Germinal center (tissue), 1 donor: ENCODE measurements around the gene EZH1.

Source experiments
- DNase-seq: peaks from one replicate; pipeline ENCODE4 v3.0.0; 2012; ENCODE audit warnings: mixed read lengths, low spot score

Gene EZH1

DNA sequence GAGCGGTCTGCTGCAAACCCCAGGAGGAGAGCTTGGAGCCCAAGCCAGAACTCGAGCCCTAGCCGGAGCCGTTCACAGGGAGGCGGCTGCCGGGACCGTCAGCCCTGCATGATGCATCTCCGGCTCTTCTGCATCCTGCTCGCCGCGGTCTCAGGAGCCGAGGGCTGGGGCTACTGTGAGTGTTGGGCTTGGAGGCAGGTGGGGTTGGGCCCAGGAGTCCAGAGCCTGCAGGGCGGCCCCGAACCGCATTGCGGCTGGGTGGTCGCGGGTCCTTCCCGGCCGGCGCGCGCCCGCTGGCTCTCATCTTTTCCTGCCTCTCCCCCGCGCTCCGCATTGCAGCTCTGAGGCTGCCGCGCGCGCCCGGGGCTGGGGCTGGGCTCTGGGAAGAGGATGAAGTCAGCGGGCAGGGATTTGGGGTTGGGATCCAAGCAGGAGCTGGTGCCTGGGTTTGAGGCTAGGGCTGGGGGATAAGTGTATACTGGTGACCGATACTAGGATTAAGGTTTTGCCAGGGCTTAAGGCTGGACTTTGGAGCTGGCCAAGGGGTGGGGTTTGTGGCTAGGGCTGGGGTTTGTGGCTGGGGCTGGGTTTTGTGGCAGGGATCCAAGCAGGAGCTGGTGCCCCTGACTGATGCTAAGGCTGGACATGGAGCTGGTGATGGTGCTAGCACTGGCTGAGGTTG, 62.0 kb downstream of the EZH1 start:
- no peak for DNase-seq

- no peak for DNase-seq
Measured at GRCh38 chr17:42681976-42682721, 62.7 kb downstream of the EZH1 start, which contains the start of gene CNTNAP1. TSS of gene CNTNAP1 (plus strand) at chr17:42682531. CDS start at chr17:42682830, 299 bp downstream.

GRCh38 chr17:42680331-42680808, 64.5 kb downstream of the EZH1 start:
- DNase-seq = no peak

DNA sequence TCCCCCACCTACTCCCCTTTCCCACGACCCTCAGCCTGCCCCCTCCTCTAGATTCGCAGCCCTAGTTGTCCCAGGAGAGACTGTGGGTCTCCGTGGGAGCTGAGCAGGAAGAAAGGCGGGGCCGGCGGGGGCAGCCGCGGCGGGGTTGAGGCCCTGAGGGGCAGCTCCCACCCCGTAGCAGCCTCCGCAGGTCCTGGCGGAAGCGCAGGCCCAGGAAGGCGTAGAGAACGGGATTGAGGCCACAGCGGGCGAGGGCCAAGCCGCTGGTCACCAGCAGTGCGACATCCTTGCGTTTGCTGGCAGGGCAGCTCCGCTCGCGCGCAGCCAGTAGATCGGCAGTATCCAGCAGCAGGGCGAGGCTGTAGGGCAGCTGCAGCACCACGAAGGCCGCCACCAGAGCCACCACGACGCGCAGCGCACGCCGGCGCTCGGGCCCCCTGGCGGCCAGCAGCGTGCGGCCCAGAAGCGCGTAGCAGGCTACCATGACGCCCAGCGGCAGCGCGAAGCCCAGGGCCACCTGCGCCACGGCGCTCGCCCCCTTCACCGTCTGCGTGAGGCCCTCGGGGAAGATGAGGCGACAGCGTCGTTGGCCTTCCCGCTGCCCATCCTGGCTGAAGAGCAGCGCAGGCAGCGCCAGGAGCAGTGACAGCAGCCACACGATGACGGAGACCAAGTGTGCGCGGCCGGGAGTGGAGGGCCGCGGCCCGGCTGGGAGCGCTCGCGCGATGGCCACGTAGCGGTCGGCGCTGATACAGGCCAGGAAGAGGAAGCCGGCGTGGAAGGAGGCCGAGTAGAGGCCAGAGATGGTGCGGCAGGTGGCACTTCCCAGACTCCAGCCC, 65.1 kb downstream of the EZH1 start:
- peak; percentile 84 for DNase-seq

DNA sequence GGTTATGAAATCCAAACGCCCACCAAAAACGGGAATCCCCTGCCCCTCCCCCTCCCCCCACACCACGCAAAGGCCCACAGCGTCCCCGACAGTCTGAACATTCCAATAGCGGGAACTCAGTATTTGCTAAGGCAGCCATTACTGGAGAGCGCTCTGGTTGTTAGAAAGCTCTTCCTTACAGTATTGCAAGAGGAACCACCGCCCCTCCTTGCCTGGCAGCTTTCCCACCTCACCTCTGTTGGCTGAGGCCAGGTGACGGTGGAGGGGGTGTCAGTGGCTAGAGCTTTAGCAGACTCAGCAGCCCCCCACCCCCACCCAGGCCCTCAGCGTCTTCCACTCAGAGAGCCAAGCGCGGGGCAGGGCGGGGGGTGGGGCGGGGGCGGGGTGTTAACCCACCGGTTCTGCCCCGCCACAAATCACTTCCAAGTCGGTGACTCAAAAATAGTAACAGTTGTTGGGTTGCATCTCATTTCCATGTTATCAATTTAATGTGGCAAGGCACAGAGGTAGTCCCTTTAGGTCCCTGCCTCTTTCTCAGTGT, 65.8 kb downstream of the EZH1 start:
- DNase-seq = no peak

GRCh38 chr17:42677921-42678781, 66.7 kb downstream of the EZH1 start:
- DNase-seq = peak; percentile 86

- peak; percentile 99 for DNase-seq
Measured at GRCh38 chr17:42677012-42677857, 67.6 kb downstream of the EZH1 start.

DNA sequence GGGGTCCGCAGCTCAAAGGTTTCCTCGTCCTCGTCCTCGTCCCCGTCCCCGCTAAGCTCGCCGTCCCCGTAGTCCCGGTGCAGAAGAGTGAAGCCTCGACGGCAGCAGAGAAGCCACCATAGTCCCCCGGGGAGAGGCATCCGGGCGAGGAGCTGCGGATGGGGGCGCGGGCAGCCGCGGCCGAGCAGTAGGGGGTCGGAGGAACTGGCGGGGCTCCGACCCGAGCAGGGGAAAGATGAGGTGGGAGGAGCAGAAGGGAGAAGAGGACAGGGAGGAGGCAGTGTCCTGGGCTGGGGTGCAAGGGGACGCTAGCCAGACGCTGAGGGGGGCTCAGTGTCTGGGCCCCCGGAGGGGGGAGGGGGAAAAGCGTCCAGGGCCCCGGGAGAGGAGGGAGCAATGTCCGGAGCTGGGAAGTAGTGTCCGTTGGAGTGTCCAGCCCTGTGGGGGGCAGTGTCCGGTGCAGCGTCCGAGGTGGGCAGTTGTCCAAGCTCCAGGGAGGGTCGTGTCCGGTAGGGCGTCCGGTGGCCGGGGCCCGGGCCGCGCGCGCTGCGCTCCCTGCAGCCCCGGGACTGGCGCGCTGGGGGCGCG, 68.3 kb downstream of the EZH1 start, which contains the start of gene PLEKHH3:
TSS of gene PLEKHH3 (minus strand) at position 571 of the 588 bp plus-strand sequence. CDS start at position 140, 431 bp downstream.
- DNase-seq = no peak

DNA sequence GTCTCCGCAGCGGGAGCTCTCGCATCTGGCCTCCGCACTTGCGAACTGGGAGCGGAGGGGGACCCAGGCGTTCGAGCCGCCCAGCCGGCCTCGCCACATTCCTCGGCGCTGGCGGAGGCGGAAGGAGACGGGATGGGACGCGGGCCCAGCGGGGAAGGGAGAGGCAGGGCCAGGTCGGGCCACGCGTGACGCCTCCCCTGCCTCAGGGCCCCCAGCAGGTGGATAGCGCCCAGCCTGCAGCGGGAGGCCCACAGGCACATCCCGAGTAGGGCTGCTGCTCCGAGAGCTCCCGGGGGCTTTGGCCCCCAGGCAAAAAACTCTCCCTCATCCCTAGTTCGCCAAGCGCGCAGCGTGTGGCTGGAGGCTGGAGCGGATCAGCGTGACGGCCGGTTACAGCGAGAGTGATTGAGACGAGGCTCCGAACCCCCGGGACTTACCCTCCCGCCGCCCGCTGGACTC, 68.8 kb downstream of the EZH1 start:
- DNase-seq = no peak

DNA sequence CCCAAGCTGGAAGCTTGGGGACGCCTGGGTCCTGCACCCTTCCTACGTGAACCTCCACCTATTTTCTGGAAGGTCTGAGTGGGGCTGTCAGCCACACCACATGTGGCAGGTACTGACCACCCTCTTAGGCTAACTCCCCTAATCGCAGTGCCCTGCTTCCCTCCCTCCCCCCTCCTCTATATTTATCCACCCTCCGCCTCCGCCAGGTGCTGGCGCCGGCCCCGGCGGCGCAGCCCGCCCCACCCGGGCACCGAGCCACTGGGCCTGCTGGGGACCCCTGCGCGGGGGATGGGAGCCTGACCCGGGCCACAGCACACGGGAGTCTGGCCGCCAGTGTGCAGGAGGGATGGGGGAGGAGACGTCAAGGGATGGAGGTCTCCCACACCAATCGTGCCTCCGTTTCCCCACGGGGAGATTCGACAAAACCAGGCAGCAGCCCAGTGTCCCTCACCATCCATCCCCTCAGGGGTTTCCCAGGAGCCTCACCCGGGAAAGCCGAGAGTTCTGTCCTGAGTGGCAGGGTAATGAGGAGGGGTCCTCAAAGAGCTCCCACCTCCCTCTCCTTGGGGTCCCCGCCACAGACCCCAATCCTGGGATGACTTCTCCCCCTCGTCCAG, 69.4 kb downstream of the EZH1 start:
- DNase-seq = no peak

DNA sequence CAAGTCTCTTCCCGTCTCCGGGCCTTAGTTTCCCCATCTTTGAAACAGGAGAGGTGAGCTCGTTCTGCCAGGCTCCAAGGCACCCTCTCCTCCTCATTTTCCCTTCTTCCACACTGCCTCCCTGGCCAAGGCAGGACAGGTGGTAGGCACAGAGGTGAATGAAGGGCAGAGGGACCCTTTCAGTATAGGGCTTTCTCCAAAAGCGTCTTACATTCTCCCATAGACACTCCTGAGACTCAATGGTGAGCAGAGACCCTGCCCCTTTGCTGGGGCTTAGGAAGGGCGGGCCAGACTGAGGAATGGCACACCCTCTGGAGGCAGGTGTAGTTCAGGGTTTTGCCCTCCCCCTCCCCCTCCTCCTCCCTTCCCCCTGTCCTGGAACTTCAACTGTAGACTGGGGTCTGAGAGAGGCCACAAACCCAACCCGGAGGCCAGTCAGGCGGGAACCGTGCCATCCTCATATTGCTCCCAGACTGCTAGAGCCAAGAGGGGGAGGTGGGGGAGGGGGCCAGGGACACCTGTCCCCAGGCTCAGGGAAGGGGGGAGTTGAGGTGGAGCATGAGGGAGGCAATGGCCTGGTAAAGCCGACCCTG, 70.0 kb downstream of the EZH1 start:
- no peak for DNase-seq

- peak; percentile 72 for DNase-seq
Measured at GRCh38 chr17:42673885-42674754, 70.7 kb downstream of the EZH1 start.

DNA sequence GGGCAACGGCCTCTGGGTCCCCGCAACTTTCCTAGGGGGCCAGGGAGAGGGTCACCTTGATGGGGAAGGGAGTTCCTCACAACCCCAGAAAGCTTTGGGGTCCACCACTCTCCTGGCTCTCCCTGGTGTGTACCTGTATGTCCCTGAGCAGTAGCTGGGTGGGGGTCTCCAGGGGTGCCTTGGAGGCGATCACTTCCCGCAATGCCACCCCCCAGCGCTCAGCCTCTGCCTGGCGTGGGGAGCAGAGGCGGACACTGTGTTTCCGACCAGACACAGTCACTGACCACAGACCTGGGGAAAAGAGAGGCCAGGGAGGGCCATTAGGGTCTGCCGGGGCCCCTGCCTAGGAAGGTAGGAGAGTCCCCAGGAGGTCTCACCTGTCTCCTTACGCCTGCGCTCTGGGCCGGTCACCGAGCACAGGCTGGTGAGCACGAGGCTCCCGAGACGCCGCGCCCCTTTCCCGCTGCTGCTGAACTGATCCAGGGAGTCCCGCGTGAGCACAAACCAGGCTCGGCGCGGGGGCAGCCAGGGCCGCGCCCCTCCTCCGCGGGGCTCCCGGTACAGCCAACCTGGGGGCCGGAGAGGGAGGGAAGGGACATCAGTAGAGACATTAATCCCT, 71.5 kb downstream of the EZH1 start:
- no peak for DNase-seq

DNA sequence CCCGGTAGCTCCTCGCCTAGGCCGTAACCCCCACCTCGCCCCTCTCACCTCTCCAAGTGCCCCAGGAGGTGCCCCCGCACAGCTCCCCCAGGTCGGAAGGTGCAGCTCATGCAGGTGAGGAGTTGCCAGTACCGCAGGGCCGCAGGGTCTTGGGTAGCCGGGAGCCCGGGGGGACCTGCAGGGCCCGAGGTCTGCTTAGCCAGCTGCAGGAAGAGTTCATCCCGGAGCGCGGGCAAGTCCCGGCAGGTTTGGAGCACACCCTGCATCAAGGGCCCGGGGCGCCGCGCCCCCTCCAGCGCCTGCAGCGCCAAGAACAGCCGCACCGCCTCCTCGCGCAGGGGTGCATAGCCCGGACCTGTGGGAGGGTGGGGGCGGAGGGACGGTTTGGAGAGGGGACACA, 72.8 kb downstream of the EZH1 start:
- no peak for DNase-seq

- no peak for DNase-seq
Measured at GRCh38 chr17:42670789-42671657, 73.8 kb downstream of the EZH1 start.
